SK-N-MC (cell line): ENCODE results near the gene HSPA14.

ENCODE experiments used
- DNase-seq: peaks from one replicate; pipeline ENCODE4 v3.0.0-alpha.2; 2011; ENCODE audit warnings: low read depth, low spot score
- H3K27ac ChIP-seq: fragments of 200-600 bp; sonication (generic); 2 replicates; pipeline ENCODE4 v1.5.1; 2016; ENCODE audit warnings: mixed run types
- H3K36me3 ChIP-seq: fragments of 200-600 bp; sonication (generic); 2 replicates; pipeline ENCODE4 v1.6.1; 2017; ENCODE audit warnings: antibody characterized with exemption, low read length, mixed read lengths; ENCODE audit not compliant: insufficient read depth
- H3K4me3 ChIP-seq: fragments of 200-600 bp; sonication (generic); 2 replicates; pipeline ENCODE4 v1.5.1; 2016
- H3K9ac ChIP-seq: fragments of 200-600 bp; sonication (generic); 2 replicates; pipeline ENCODE4 v1.8.0; 2017; ENCODE audit warnings: mixed run types, mixed read lengths; ENCODE audit not compliant: insufficient read length
- H3K9me3 ChIP-seq: fragments of 200-600 bp; sonication (generic); 2 replicates; pipeline ENCODE4 v1.6.1; 2017; ENCODE audit warnings: low read depth, mild to moderate bottlenecking, antibody characterized with exemption, low read length, moderate library complexity, mixed read lengths
- EZH2 ChIP-seq: fragments of 200-600 bp; sonication (generic); IDR thresholded peaks from one replicate; pipeline ENCODE4 v1.6.1; 2017; ENCODE audit warnings: antibody characterized with exemption
- FOXP2 ChIP-seq: optimal IDR thresholded peaks from 2 replicates; pipeline ENCODE3; 2011; ENCODE audit warnings: mild to moderate bottlenecking, moderate library complexity; ENCODE audit not compliant: insufficient read depth; ENCODE audit errors: extremely low read length, control extremely low read depth
- POLR2AphosphoS5 ChIP-seq: IDR thresholded peaks from 2 replicates; pipeline ENCODE4 v1.6.1; 2012; ENCODE audit warnings: mild to moderate bottlenecking, low read depth, low read length, borderline replicate concordance

The HSPA14 gene

GRCh38 chr10:14837757-14838581 lies at the start of gene HSPA14, which contains the start of the genes CDNF and MSANTD7:
HSPA14 (plus strand) TSS chr10:14838306; CDS start chr10:14838403, 97 bp downstream.
CDNF (minus strand) TSS chr10:14838037; CDS start chr10:14837946, 91 bp downstream.
MSANTD7 (plus strand) TSS chr10:14838306; CDS start chr10:14842285, 3,979 bp downstream.
- Histone ChIP-seq H3K27ac (peak within 1 kb of the TSS; percentile 42; the same call in 1 of the 2 replicates), H3K9ac (peak within 1 kb of the TSS; percentile 85), H3K4me3 (peak within 1 kb of the TSS; percentile 83), H3K9me3 (no peaks in the 10 kb centered on the region), H3K36me3 (peaks cover 19% of the 10 kb centered on the region)
- no peak for TF ChIP-seq EZH2
- TF ChIP-seq POLR2AphosphoS5, result peak; percentile 70
- DNase-seq, result peak; percentile 82

- no peak overlapping the region for H3K27ac ChIP-seq
- TF ChIP-seq EZH2 (no peak), FOXP2 (no peak), POLR2AphosphoS5 (no peak)
- H3K9ac ChIP-seq, result no peak overlapping the region
- H3K4me3 ChIP-seq, result no peak overlapping the region
- DNase-seq, result no peak
- H3K36me3 ChIP-seq, result no peaks in the 10 kb centered on the region
- H3K9me3 ChIP-seq, result no peaks in the 10 kb centered on the region
These were observed 39.5 kb upstream of the HSPA14 start for GRCh38 chr10:14798636-14799035.

- Histone ChIP-seq H3K9ac (no peak overlapping the region), H3K4me3 (no peak overlapping the region), H3K36me3 (no peaks in the 10 kb centered on the region), H3K9me3 (no peaks in the 10 kb centered on the region), H3K27ac (no peak overlapping the region)
- DNase-seq, result no peak
- TF ChIP-seq POLR2AphosphoS5 (no peak), FOXP2 (no peak), EZH2 (no peak)
These were observed 37.7 kb upstream of the HSPA14 start for GRCh38 chr10:14800397-14800796.

GRCh38 chr10:14801723-14802122 lies 36.4 kb upstream of the HSPA14 start:
- Histone ChIP-seq H3K4me3 (no peak overlapping the region), H3K9me3 (no peaks in the 10 kb centered on the region), H3K27ac (no peak overlapping the region), H3K9ac (no peak overlapping the region), H3K36me3 (no peaks in the 10 kb centered on the region)
- TF ChIP-seq EZH2 (no peak), FOXP2 (no peak), POLR2AphosphoS5 (no peak)
- no peak for DNase-seq

- no peak overlapping the region for H3K27ac ChIP-seq
- DNase-seq, result no peak
- no peaks in the 10 kb centered on the region for H3K36me3 ChIP-seq
- H3K9me3 ChIP-seq, result no peaks in the 10 kb centered on the region
- no peak overlapping the region for H3K9ac ChIP-seq
- TF ChIP-seq EZH2 (no peak), POLR2AphosphoS5 (no peak)
- no peak overlapping the region for H3K4me3 ChIP-seq
These were observed 34.3 kb upstream of the HSPA14 start for GRCh38 chr10:14803827-14804226.

- Histone ChIP-seq H3K27ac (no peak overlapping the region), H3K4me3 (no peak overlapping the region), H3K36me3 (no peaks in the 10 kb centered on the region), H3K9ac (no peak overlapping the region), H3K9me3 (no peaks in the 10 kb centered on the region)
- TF ChIP-seq POLR2AphosphoS5 (no peak), EZH2 (no peak), FOXP2 (no peak)
- DNase-seq, result no peak
These were observed 31.8 kb upstream of the HSPA14 start for GRCh38 chr10:14806318-14806717.

- no peak overlapping the region for H3K9ac ChIP-seq
- no peak for DNase-seq
- H3K9me3 ChIP-seq, result no peaks in the 10 kb centered on the region
- no peak for TF ChIP-seq EZH2
- H3K27ac ChIP-seq, result no peak overlapping the region
- no peaks in the 10 kb centered on the region for H3K36me3 ChIP-seq
- no peak overlapping the region for H3K4me3 ChIP-seq
These were observed 26.8 kb upstream of the HSPA14 start for GRCh38 chr10:14810969-14811953.

- no peak for DNase-seq
These were observed 25.8 kb upstream of the HSPA14 start for GRCh38 chr10:14812271-14812670.

More at GRCh38 chr10:14812271-14812670, 25.8 kb upstream of the HSPA14 start:
- Histone ChIP-seq H3K27ac (no peak overlapping the region), H3K9ac (no peak overlapping the region), H3K36me3 (no peaks in the 10 kb centered on the region), H3K9me3 (no peaks in the 10 kb centered on the region), H3K4me3 (no peak overlapping the region)
- TF ChIP-seq EZH2, result no peak
- TF ChIP-seq FOXP2, result no peak
- no peak for TF ChIP-seq POLR2AphosphoS5
